Fibroblast of villous mesenchyme (primary cell): ENCODE measurements around the gene GLIS1. TPM values are rescaled to one million over a fixed set of nuclear protein-coding genes. Genes with fewer than 3 reads are reported as not detected.

Experiments used
- DNase-seq: peaks from one replicate; pipeline ENCODE4 v3.0.0-alpha.2; 2010; ENCODE audit warnings: low read depth
- H3K4me3 ChIP-seq: 2 replicates; pipeline ENCODE4 v1.5.1; 2011; ENCODE audit warnings: low read depth, mild to moderate bottlenecking, low read length
- CTCF ChIP-seq: IDR thresholded peaks from 2 replicates; pipeline ENCODE4 v1.5.1; 2012; ENCODE audit warnings: low read depth, mild to moderate bottlenecking, low read length; ENCODE audit not compliant: insufficient read depth
- total RNA-seq: library from RNA; depleted of rRNA; stranded (reverse); fragments of >200 nt; gene quantifications from 2 replicates; pipeline ENCODE4 v1.2.3, GENCODE V29; 2012

GLIS1 gene
- total RNA-seq, 1 donor: 0.43 TPM

GRCh38 chr1:53642215-53642555 lies 96.8 kb downstream of the GLIS1 start:
- H3K4me3 ChIP-seq: no peak overlapping the region
- no peak for TF ChIP-seq CTCF
- no peak for DNase-seq

- no peak for DNase-seq
- H3K4me3 ChIP-seq: no peak overlapping the region
- no peak for TF ChIP-seq CTCF
Observed at GRCh38 chr1:53641481-53642214, 97.3 kb downstream of the GLIS1 start.

- no peak for TF ChIP-seq CTCF
- no peak for DNase-seq
- no peak overlapping the region for H3K4me3 ChIP-seq
Observed at GRCh38 chr1:53640701-53641075, 98.3 kb downstream of the GLIS1 start.

GRCh38 chr1:53639996-53640700 lies 98.8 kb downstream of the GLIS1 start:
- no peak overlapping the region for H3K4me3 ChIP-seq
- no peak for TF ChIP-seq CTCF
- no peak for DNase-seq

- no peak overlapping the region for H3K4me3 ChIP-seq
- TF ChIP-seq CTCF: no peak
- DNase-seq: no peak
Observed at GRCh38 chr1:53639251-53639763, 99.7 kb downstream of the GLIS1 start.

- no peak for TF ChIP-seq CTCF
- DNase-seq: no peak
- no peak overlapping the region for H3K4me3 ChIP-seq
Observed at GRCh38 chr1:53638360-53639035, 100.5 kb downstream of the GLIS1 start.
